TTC549 (cell line): Measurements from ENCODE around the gene HLTF.
A peak's percentile ranks its signal among the peaks of the same experiment; 100 is the strongest.
"Not testable (repeated sequence)": the region's sequence is repeated elsewhere in the genome, so short reads cannot be mapped to it uniquely, and the experiment has no call there.

Experiments used
- FAIRE-seq: peaks from 2 replicates; lab custom pipeline; 2012; peaks lifted over from hg19 to GRCh38; lab: Jason Lieb, UNC

HLTF gene, protein sequence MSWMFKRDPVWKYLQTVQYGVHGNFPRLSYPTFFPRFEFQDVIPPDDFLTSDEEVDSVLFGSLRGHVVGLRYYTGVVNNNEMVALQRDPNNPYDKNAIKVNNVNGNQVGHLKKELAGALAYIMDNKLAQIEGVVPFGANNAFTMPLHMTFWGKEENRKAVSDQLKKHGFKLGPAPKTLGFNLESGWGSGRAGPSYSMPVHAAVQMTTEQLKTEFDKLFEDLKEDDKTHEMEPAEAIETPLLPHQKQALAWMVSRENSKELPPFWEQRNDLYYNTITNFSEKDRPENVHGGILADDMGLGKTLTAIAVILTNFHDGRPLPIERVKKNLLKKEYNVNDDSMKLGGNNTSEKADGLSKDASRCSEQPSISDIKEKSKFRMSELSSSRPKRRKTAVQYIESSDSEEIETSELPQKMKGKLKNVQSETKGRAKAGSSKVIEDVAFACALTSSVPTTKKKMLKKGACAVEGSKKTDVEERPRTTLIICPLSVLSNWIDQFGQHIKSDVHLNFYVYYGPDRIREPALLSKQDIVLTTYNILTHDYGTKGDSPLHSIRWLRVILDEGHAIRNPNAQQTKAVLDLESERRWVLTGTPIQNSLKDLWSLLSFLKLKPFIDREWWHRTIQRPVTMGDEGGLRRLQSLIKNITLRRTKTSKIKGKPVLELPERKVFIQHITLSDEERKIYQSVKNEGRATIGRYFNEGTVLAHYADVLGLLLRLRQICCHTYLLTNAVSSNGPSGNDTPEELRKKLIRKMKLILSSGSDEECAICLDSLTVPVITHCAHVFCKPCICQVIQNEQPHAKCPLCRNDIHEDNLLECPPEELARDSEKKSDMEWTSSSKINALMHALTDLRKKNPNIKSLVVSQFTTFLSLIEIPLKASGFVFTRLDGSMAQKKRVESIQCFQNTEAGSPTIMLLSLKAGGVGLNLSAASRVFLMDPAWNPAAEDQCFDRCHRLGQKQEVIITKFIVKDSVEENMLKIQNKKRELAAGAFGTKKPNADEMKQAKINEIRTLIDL

DNA sequence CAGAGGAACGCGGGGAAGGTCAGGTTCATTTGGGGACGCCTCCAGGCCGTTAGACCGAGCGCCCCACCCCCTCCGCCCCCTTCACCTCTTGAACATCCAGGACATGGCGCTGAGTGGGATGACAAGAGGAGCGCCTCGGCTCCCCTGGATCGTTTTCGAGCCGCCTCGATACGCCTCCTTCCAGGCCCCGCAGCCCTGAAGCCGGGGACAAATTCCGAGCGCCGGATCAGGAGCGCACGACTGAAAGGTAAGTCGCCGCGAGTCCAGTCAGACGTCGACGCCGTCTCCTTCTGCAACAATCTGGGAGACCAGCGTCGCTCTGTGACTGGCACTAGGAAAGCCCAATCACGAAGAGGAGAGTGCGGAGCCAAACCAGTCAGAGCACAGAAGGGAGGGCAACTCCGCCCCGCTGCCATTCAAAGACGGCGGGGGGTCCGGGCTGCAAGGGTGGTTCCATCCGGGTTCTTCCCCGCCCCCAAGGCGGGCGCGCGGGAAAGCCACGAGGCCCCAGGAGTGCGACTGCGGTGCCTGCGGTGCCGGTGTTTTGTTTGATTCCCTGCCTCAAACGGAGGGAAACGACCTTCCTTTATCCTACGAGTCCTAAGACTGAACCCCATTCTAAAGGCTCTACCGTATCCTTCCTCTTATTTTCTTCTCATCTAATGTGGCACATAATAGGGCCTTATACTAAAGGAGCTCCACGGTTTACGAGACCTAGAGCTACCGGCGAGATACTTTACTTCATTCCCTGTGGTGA lies at the start of gene HLTF:
Gene HLTF (minus strand): TSS at position 302 of the 757 bp plus-strand sequence. CDS start 197 bp downstream, at position 105.
- FAIRE-seq = peak; percentile 17

DNA sequence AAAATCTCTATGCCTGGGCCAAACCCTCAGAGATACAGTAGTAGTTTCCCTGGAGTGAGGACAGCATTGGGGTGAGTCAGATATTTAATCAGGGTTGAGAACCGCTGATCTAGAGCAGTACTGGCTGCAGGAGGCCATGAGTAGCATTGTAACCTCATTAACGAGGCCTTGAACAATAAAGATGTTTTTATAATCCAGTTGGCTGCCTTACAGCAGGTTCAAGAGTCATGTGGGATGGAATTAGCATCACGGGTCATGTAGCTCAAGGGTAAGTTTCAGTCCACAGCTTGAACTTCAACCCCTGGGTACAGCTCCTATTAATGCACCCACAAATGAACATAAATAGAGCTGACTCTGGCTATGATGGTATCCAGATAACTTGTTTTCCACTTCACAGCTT lies 48.2 kb upstream of the HLTF start:
- FAIRE-seq = no peak

DNA sequence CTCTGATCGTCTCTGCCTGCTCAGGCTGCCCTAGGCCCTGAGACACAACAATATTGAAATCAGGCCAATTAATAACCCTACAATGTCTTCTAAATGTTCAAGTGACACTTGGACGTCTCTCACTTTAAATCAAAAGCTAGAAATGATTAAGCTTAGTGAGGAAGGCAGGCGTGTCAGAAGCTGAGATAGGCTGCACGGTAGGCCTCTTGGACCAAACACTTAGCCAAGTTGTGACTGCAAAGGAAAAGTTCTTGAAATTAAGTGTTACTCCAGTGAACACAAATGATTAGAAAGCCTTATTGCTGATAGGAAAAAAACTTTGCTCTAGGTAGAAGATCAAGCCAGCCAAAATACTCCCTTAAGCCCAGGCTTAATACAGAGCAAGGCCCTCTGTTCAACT lies 45.3 kb upstream of the HLTF start:
- FAIRE-seq = no peak

DNA sequence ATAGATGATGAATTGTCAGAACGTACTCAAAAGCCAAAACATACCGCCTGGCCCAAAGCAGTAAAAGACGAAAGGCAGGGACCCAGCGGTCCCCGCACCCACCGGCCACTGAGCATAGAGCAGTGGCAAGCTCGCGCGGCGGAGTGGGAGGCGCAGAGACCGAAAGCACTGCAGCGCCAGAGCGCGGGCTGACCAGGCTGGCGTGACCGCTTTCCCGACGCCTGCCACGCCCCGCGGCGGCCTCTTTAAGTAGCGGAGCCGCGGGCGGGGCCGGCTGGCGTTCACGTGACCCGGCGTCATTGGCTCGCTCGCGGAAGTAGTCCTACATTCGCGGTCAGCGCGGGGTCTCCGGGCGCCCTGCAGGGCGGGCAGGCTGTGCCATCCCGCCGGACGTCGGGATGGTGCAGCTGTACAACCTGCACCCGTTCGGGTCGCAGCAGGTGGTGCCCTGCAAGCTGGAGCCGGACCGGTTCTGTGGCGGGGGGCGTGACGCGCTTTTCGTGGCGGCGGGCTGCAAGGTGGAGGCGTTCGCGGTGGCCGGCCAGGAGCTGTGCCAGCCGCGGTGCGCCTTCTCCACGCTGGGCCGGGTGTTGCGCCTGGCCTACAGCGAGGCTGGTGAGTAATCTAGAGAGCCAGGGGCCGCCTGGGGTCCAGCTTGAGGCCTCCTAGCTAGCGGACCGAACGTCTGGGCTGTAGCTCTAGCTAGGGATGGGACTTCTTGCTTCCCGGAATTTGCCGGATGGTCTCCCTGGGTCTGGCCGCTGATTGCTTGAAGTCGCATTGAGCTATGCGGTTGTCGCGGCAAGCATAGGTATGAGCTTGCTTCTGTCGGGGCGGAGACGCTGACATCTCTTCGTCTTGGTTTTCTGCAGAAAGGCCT lies 43.2 kb upstream of the HLTF start, which contains the start of gene HPS3:
Gene HPS3 (plus strand): TSS at position 313 of the 880 bp plus-strand sequence. CDS start 86 bp downstream, at position 399.
- FAIRE-seq = no peak

DNA sequence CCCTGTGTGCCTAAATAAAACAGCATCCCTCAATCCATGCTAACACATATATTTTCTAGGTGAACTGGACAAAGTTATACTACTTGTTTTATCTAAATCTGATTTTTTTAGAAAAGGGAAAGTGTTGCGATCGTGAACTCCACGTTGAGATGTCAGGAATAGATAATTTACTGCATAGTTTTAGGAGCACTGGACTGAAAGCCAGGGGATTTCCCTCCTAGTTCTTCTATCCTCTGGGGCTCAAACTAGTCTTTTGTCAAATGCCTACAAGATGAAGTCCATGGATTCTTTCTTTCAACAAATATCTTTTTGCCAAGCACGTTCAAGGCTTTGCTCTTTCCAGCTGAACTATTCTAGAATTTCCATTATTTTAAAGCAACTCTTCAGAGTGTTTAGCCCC lies 42.5 kb upstream of the HLTF start:
- FAIRE-seq = no peak

DNA sequence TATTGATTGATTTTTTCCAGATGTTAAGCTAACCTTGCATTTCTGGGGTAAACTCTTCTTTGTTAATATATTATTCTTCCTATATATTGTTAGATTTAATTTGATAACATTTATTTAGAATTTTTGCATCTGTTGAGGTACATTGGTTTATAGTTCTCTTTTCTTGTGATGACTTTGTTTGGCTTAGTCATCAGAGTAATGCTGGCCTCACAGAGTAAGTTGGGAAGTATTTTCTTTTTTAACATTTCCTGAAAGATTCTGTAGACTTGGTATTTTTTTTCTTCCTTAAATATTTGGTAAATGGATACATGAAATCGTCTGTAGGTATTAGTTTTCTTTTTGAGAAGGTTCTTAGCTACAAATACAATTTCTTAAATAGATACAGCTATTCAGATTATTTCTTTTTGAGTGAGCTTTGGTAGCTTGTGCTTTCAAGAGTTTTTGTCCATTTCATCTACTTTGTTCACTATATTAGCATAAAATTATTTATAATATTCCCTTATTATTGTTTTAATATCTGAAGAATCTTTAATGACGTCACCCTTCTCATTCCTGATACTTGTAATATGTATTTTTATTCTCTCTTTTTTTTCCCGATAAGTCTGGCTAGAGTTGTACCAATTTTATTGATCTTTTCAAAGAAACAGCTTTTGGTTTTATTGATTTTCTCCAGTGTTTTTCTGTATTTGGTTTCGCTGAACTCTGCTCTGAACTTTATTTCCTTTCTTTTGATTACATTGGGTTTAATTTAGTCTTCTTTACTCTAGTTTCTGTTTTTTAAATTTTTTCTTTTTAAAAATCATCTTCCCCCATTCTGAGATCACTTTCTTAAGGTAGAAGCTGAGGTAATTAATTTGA lies 36.6 kb upstream of the HLTF start:
- no peak for FAIRE-seq

DNA sequence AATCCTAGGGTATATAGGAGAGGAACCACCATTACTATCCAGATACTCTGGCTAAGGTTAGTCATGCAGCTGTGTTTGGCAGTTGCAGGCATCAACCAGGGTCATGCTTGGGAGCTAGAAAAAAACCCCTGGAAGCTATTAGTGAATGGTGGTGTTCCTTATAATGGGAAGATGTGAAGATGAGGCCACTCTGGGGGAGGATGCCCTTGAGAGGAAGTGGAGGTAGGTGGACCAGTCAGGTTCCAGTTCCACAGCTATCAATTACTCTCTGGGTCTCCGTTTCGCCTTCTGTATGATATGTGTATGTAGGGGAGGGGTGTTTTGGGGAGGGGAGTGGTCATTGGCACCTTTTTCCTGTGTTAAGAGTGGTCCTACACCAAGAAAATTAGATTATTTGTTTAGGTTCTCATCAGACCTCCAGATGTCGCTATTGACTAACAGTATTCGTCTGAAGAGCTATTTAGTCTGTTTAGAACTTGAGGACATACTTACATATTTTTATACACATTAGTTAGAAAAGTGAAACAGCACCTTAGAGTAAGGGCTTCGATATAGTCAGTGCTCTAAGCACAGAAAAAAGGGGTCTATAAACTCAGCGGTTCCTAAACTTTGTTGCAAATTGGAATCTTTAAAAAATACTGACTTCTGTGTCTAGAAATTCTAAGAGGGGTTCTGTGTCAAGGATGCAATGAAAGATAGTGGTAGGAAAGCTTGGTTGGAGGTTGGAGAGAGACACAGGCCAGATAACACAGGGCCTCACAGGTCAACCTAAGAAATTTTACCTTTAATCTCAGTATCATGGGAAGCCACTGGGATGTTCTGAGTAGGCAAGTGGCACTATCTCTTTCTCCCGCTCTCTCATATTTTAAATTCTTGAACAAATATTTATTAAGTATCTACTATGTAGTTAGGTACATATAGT lies 34.0 kb upstream of the HLTF start:
- peak; percentile 88 for FAIRE-seq

DNA sequence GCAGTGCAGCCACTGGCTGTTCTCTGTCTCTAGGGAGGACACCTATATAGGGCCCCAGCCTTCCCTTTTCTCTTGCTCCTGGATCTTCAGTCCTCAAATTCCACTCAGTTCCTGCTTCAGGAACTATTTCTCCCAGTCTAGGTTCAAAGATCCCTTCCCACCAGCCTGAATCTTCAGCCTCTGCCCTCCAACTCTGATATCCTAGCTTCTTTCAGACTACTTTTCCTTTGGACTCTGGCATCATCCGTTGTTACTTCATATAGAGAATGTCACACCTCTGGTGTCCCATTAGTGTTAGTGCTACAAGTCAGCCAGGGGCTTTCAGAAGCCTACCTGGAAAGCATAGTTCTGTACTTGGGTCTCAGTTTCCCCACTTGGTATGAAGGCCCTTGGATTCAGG lies 33.1 kb upstream of the HLTF start:
- FAIRE-seq = no peak

DNA sequence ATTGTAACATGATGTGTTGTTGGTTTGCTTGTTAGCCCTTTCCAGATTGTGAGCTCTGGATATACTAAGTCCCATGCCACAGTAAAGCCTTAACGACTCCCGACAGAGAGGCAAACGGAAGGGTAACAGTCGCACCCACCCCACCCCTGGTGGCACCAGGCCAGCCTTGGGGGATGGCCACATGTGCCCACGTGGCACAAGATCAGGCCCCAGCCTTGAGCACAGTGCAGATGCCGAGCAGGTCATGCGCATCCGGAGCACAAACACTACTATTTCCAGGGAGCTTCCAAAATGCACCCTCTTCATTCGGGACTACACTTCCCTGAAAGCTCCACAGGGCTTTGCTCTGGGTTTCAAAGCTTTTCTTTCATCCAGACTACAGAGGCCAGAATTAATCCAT lies 32.4 kb upstream of the HLTF start:
- no peak for FAIRE-seq

DNA sequence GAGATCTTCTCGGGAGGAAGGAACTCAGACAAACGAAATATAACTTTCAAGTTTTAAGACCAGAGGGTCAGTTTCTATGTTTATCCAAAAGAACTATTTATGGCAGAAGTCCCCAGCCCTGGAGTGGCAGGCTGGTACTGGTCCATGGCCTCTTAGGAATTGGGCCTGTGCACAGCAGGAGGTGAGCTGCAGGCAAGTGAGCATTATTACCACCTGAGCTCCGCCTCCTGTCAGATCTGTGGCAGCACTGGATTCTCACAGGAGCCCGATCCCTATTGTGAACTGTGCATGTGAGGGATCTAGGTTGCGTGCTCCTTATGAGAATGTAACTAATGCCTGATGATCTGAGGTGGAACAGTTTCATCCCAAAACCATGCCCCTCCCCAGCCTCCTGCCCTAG lies 28.8 kb upstream of the HLTF start:
- FAIRE-seq = no peak

DNA sequence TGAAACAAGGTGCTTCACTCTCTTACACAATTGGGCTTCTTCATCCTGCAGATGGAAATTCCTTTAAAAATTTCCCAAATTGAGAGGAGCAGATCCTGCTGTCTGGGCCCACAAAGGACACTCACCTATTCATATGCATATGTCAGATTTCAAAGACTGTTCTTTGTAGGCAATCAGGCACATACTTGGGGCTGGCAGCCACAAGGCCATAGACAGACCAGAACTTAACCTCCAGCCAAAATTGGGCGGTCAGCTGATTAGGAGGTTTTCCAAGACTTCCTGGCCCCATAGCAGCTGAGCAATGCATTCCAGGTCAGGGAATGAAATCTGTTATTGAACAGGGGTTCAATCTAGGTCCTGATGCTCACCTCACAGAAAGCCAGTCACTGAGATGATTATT lies 28.1 kb upstream of the HLTF start:
- no peak for FAIRE-seq

DNA sequence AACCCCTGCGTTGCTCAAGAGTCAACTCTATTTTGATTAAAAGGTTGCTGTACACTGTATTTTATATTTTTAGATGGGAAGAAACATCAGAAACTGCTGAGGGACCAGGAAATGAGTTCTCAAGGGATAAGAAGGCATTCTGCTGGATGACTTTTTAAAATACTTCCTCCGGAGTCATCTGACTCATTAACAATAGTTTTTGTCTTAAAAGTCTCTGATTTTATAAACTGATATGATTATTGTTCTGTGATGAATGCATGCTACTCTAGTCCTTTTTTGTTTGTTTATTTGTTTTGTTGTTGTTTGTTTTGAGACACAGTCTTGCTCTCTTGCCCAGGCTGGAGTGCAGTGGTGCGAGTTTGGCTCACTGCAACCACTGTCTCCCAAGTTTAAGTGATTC lies 18.2 kb upstream of the HLTF start:
- no peak for FAIRE-seq

DNA sequence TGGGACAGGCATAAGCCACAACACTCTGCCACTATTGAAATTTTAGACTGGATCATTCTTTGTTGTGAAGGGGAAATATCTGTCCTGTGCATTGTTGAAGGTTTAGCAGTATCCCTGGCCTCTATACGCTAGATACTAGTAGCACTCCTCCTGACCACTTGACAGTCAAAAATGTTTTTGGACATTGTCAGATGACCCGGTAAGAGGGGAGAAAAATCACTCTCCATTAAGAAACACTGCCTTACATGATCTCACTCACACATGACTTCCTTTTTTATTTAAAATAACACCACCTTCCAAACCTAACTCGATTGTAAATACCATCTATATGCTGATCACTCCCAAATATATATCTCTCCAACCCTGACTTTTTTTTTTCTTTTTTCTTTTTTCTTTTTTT lies 15.3 kb upstream of the HLTF start:
- no peak for FAIRE-seq

DNA sequence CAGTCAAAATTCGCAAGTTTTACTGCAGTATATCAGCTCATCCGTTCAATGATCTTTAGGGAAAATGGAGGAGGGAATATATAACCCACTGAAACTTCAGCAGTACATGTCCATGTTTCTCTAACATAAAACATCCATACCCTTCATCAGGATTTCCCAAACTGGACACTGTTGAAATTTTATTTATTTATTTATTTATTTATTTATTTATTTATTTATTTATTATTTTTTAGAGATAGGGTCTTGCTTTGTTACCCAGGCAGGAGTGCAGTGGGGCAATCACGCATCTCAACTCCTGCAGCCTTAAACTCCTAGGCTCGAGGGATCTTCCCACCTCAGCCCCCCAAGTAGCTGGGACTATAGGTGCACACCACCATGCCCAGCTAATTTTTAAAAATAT lies 14.8 kb upstream of the HLTF start:
- FAIRE-seq = no peak

DNA sequence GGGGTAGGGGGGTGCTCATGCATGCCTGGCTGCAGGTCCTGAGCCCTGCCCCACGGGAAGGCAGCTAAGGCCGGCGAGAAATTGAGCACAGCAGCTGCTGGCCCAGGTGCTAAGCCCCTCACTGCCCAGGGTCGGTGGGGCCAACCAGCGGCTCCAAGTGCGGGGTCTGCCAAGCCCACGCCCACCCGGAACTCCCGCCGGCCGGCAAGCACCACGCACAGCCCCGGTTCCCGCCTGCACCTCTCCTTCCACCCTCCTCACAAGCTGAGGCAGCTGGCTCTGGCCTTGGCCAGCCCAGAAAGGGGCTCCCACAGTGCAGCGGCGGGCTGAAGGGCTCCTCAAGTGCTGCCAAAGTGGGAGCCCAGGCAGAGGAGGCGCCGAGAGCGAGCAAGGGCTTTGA lies 11.7 kb upstream of the HLTF start:
- not testable (repeated sequence) for FAIRE-seq

DNA sequence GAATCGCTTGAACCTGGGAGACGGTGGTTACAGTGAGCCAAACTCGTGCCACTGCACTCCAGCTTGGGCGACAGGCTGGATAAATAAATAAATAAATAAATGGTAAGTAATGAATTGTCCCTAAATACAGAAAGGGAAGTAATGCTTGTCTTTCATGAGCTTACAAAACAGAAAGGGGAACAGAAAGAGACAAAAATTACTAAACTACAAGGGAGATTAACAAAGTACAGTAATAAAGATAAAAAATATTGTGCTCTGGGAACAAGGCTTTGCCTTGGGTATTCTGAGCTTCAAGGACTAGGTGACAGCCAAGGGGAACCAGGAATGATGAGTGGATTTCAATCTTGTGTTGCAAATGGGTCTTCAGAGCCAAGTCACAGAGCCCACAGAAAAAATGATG lies 9.2 kb upstream of the HLTF start:
- no peak for FAIRE-seq

DNA sequence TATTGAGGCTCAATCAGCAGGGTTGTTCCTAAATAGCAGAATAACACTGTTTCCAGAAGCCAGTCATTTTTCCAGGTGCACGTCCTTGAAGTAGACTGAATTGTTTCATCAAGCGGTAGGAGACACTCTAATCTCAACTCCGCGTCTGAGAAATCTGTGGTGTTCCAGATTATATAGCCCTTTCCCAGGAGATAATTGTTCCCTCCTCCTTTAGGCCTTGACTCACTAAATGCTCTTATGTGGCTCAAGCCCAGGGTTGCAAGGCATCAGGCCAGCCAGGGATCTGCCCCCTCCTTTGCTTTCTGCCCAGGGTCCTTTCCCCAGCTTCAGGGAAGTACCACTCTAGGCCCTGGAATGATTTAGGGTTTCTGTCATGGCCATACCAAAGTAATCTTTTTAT lies 5.7 kb upstream of the HLTF start:
- FAIRE-seq = no peak

DNA sequence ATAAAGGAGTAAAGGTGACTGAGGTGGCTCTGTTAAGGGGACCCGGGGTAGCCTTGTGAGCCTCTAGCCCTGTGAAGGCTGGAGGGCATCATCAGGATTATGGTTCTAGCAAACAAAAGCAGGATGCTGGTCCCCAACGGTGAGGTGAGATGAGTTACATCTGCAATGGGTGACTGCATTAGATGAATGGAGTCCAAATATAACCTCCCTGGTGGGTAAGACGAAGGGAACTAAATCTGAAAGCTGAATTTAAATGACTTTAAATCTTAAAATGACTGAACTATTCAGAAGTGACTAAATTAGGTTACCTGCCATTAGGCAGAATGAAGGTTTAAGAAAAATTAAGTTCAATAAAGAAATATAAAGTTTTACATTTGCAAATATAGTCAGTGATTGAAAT lies 4.6 kb upstream of the HLTF start:
- no peak for FAIRE-seq

DNA sequence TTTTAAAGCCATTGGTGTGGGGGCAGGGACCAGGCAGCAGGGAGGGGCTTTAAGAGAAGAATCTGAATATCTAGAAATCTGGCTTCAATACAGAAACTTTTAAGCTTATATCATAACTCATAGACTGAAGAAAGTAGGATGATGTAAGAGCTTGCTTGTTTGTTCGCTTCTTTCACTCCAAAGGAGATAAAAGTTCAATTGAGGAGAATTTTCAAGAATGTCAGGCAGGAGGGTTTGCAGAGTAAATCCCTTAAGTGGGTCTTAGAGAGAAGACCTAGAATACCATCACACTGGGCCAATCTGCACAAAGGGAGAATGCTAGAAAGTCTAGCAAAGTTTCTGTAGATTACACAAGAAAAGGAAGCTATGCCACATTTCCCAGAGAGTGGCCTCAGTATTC lies 4.1 kb upstream of the HLTF start:
- no peak for FAIRE-seq
